K562 (cell line): Measurements from ENCODE around the gene P3H4. TPM values are rescaled to one million over a fixed set of nuclear protein-coding genes. Genes with fewer than 3 reads are reported as not detected.

Experiments used
- ATAC-seq: fragments of 200-7000 bp; cut with Tn5 transposase; 3 replicates; pipeline ENCODE4 v1.9.1; 2020; ENCODE audit warnings: moderate library complexity
- BruUV-seq: library from RNA; stranded (reverse); fragments of 400-500 nt; replicated peaks from 2 replicates; lab custom pipeline; 2021; lab: Mats Ljungman, UMichigan
- CTCF ChIA-PET: fragments of 300-600 bp; formaldehyde crosslinking; extraction: SDS; loops from one replicate; lab custom pipeline; 2021; ENCODE audit warnings: low intra/inter-chr PET ratio; lab: Yijun Ruan, JAX
- POLR2A ChIA-PET: fragments of 300-600, 350-650 bp; sonication (Branson Sonifier 250); formaldehyde crosslinking; extraction: SDS; loops from one replicate; lab custom pipeline; 2021; ENCODE audit warnings: antibody characterized with exemption, inconsistent platforms; lab: Yijun Ruan, JAX
- DNase-seq, 4 experiments: peaks; one replicate each; pipeline versions ENCODE4 v3.0.0 to v3.0.0-alpha.2; 2011 to 2018; ENCODE audit warnings: low spot score in 3 of 4, mixed read lengths in 3 of 4; ENCODE audit errors: extremely low read depth in 1 of 4
- FAIRE-seq: peaks from 2 replicates; lab custom pipeline; 2011; peaks lifted over from hg19 to GRCh38; lab: Jason Lieb, UNC
- H2AFZ ChIP-seq: 2 replicates; pipeline ENCODE4 v1.6.0; 2011; ENCODE audit warnings: low read depth, low read length, control low read depth, inconsistent platforms
- H3K27ac ChIP-seq: fragments of 200-600 bp; 3 replicates; pipeline ENCODE4 v1.8.0; 2011; ENCODE audit warnings: low read depth, mild to moderate bottlenecking, control low read depth, inconsistent platforms, low read length, moderate library complexity, mixed read lengths; ENCODE audit errors: extremely low read depth
- H3K27me3 ChIP-seq, 2 experiments: fragments of 300-600 bp in 1 of 2; 2 replicates in 1 of 2; 3 replicates in 1 of 2; pipeline versions ENCODE4 v1.6.0 to v1.8.0; 2011; ENCODE audit warnings: inconsistent platforms in 2 of 2, low read length in 2 of 2, mild to moderate bottlenecking in 1 of 2, mixed read lengths in 1 of 2, moderate library complexity in 1 of 2; ENCODE audit not compliant: control insufficient read depth in 2 of 2, insufficient read depth in 2 of 2
- H3K36me3 ChIP-seq: fragments of 300-600 bp; 3 replicates; pipeline ENCODE4 v1.8.0; 2011; ENCODE audit warnings: mild to moderate bottlenecking, low read length, inconsistent platforms; ENCODE audit not compliant: control insufficient read depth, insufficient read depth
- H3K4me1 ChIP-seq, 2 experiments: fragments of 200-600 bp in 1 of 2; replicated peaks in 1 of 2; 2 replicates in 1 of 2; 3 replicates in 1 of 2; pipeline versions ENCODE4 v1.5.1 to v1.8.0; 2011; ENCODE audit warnings: inconsistent platforms in 2 of 2, low read length in 2 of 2, mild to moderate bottlenecking in 1 of 2, mixed read lengths in 1 of 2, moderate library complexity in 1 of 2; ENCODE audit not compliant: control insufficient read depth in 2 of 2, insufficient read depth in 2 of 2
- H3K4me2 ChIP-seq: 2 replicates; pipeline ENCODE4 v1.6.1; 2011; ENCODE audit warnings: low read length, control low read depth, inconsistent platforms, mixed read lengths; ENCODE audit not compliant: insufficient read depth
- H3K4me3 ChIP-seq: fragments of 200-600 bp; sonication (generic), shearing (Covaris generic); 2 replicates; pipeline ENCODE4 v1.5.1; 2016; ENCODE audit warnings: control low read depth, inconsistent platforms
- H3K79me2 ChIP-seq: fragments of 200-600 bp; 3 replicates; pipeline ENCODE4 v1.8.0; 2011; ENCODE audit warnings: low read length, inconsistent platforms; ENCODE audit not compliant: control insufficient read depth, insufficient read depth
- H3K9ac ChIP-seq, 2 experiments: 2 replicates each; pipeline versions ENCODE4 v1.6.0 to v1.6.1; 2011; ENCODE audit warnings: low read depth in 2 of 2, low read length in 2 of 2, control low read depth in 1 of 2, inconsistent platforms in 1 of 2, mild to moderate bottlenecking in 1 of 2, mixed read lengths in 1 of 2; ENCODE audit not compliant: insufficient read depth in 1 of 2
- H3K9me1 ChIP-seq: one replicate; pipeline ENCODE4 v1.6.0; 2011; ENCODE audit warnings: inconsistent platforms, mild to moderate bottlenecking, low read length, moderate library complexity; ENCODE audit not compliant: control insufficient read depth, insufficient read depth
- H3K9me3 ChIP-seq: replicated peaks from 2 replicates; pipeline ENCODE4 v1.5.1; 2011; ENCODE audit warnings: low read depth, low read length, inconsistent platforms; ENCODE audit not compliant: control insufficient read depth, insufficient read depth
- H4K20me1 ChIP-seq: replicated peaks from 2 replicates; pipeline ENCODE4 v1.6.1; 2011; ENCODE audit warnings: low read length, inconsistent platforms, mixed read lengths; ENCODE audit not compliant: control insufficient read depth, insufficient read depth
- BCOR ChIP-seq: fragments of 450-650 bp; IDR thresholded peaks from 2 replicates; pipeline ENCODE4 v1.6.1; 2016
- DNMT1 ChIP-seq: fragments of 450-650 bp; IDR thresholded peaks from 2 replicates; pipeline ENCODE4 v1.6.1; 2016; ENCODE audit warnings: antibody characterized with exemption, mild to moderate bottlenecking
- FOXP1 ChIP-seq: sonication (generic); formaldehyde crosslinking; IDR thresholded peaks from 2 replicates; pipeline ENCODE4 v1.8.0; 2022; ENCODE audit warnings: mild to moderate bottlenecking, missing genetic modification reagents
- GTF2B ChIP-seq: IDR thresholded peaks from 2 replicates; pipeline ENCODE4 v1.6.1; 2011; ENCODE audit not compliant: insufficient read length; ENCODE audit errors: extremely low read depth
- HBP1 ChIP-seq: fragments of 450-650 bp; formaldehyde crosslinking; IDR thresholded peaks from 2 replicates; pipeline ENCODE4 v1.4.0; 2022; ENCODE audit warnings: missing genetic modification characterization
- PYGO2 ChIP-seq: fragments of 450-650 bp; IDR thresholded peaks from 2 replicates; pipeline ENCODE4 v1.6.1; 2016; ENCODE audit warnings: mild to moderate bottlenecking, missing genetic modification characterization, moderate library complexity, missing compliant biosample characterization
- SLC30A9 ChIP-seq: fragments of 250-450 bp; sonication (Bioruptor Pico); IDR thresholded peaks from 2 replicates; pipeline ENCODE4 v1.8.0; 2022; ENCODE audit warnings: mild to moderate bottlenecking, moderate library complexity
- ZBTB26 ChIP-seq: fragments of 450-650 bp; formaldehyde crosslinking; IDR thresholded peaks from 2 replicates; pipeline ENCODE4 v1.4.0; 2022; ENCODE audit warnings: missing genetic modification characterization
- ZNF124 ChIP-seq: sonication (generic); formaldehyde crosslinking; IDR thresholded peaks from 2 replicates; pipeline ENCODE4 v1.8.1; 2022; ENCODE audit warnings: missing genetic modification reagents
- ZNF398 ChIP-seq: fragments of 250-450 bp; sonication (Bioruptor Pico); IDR thresholded peaks from 2 replicates; pipeline ENCODE4 v1.8.0; 2021; ENCODE audit warnings: moderate library complexity, mild to moderate bottlenecking, inconsistent platforms
- ZNF408 ChIP-seq: fragments of 250-450 bp; sonication (Bioruptor Pico); IDR thresholded peaks from 2 replicates; pipeline ENCODE4 v1.4.0; 2020; ENCODE audit warnings: low read depth, mild to moderate bottlenecking, moderate library complexity
- WGBS: fragments of 100-300 bp; shearing (Covaris generic); methylation state at CpG from one replicate; pipeline ENCODE4 v1.1.6; 2016; ENCODE audit warnings: low coverage, mixed read lengths; ENCODE audit not compliant: insufficient coverage; ENCODE audit errors: missing lambda C conversion rate; 5-methylcytosine and 5-hydroxymethylcytosine counted together
- in situ Hi-C: fragments of 300-500 bp; cut with MboI; formaldehyde crosslinking; loops from 4 replicates; pipeline ENCODE4 v1.15.0; 2018; ENCODE audit warnings: inconsistent platforms, mixed read lengths
- intact Hi-C: fragments of 100-400 bp; cut with micrococcal nuclease; formaldehyde crosslinking; loops from 2 replicates; pipeline ENCODE4 v1.14.2; 2022
- polyA plus RNA-seq, 8 experiments: library from polyadenylated mRNA; depleted of rRNA in 4 of 8; stranded (reverse) in 5 of 8; unstranded in 3 of 8; fragments of >200 nt; fragmentation: Nextera tagmentation in 2 of 8; fragmentation: Illumina TruSeq in 1 of 8; extraction: Ambion mirVana in 2 of 8; extraction: Trizol in 1 of 8; gene quantifications; 2 replicates each; pipeline versions ENCODE4 v1.2.1 to v1.2.3, GENCODE V29; 2011 to 2014; ENCODE audit warnings: inconsistent platforms in 1 of 8, missing spikeins in 1 of 8
- total RNA-seq, 7 experiments: library from RNA; depleted of rRNA in 6 of 7; stranded (reverse); fragments of >200 nt in 6 of 7; fragmentation: Illumina TruSeq in 2 of 7; extraction: Trizol in 2 of 7; gene quantifications; 2 replicates each; pipeline versions ENCODE4 v1.2.1 to v1.2.3, GENCODE V29; 2011 to 2021; ENCODE audit warnings: low replicate concordance in 1 of 7

Gene P3H4
- total and polyA plus RNA-seq, 9 of the 15 experiments (the other 6 are each of a cell fraction or from before 2014, with no cell fraction given), result 0.10 to 3.7 (median 1.0) TPM

DNA sequence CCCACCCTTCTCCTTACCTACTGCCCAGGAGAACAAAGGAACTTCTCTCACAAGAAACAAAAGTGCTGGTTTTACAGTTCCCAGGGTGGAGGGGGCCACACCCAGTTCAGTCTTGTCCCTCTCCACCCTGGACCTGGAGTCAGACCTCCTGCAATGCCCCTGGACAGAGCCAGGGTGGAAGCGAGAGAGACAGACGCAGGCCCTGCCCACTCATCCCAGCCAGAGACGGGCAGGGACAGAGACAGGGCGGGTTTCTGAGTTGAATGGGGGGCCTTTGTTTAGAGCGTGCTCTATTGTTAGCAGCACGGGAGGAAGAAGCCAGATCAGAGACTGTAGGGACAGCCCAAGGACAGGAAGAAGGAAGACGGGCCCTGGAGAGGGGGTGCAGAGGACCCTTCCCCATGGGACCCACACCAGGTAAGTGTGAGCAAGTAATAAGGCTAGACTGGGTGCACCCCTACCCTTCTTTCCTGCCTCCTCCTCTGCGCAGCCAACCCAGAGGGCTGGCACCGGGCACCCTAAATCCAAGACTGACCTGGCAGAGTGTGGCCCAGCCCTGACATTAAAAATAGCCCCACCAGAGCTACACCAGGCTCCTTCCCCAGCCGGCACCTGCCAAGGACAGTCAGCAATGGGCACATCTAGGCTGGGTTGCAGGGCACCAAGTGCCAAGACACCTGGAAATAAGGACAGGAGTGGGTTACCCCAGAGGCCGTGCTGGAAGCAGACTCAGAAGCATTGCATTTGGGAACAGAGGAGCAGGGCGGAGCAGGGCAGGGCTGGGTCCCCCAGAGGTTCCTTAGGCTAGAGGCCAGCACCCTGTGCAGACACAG, 36.1 kb downstream of the P3H4 start:
- in situ Hi-C loops, result no loop called here
- H3K9me3 ChIP-seq, result no peaks in the 10 kb centered on the region
- FAIRE-seq (no peak), DNase-seq (peak in 1 of 4 experiments; percentile 16)
- H3K9me1 ChIP-seq, result peaks cover 3% of the 10 kb centered on the region
- H3K9ac ChIP-seq, result peak overlapping the region; percentile 10 to 14; a peak in 3 of 4 replicates
- POLR2A ChIA-PET, result interaction anchor here (0.8 to 1.2 kb wide), 2 partner anchors 10 to 22 kb away, joined by 4 read pairs; no protein-coding TSS in a partner anchor
- no peak overlapping the region for H3K4me3 ChIP-seq
- H4K20me1 ChIP-seq, result peaks cover 10% of the 10 kb centered on the region
- H2AFZ ChIP-seq, result no peak overlapping the region
- peaks cover 57% of the 10 kb centered on the region for H3K79me2 ChIP-seq
- no peak overlapping the region for H3K4me2 ChIP-seq
- TF ChIP-seq FOXP1 (CRISPR knock-in tag) (no peak), BCOR (no peak), ZNF408 (CRISPR knock-in tag) (no peak), PYGO2 (tag) (no peak), HBP1 (no peak), GTF2B (no peak), SLC30A9 (CRISPR knock-in tag) (no peak), ZNF398 (no peak), ZNF124 (no peak), DNMT1 (no peak), ZBTB26 (CRISPR knock-in tag) (no peak)
- TF ChIP-seq, all 486 proteins: peak for 0
- H3K4me1 ChIP-seq, result peaks cover 0 to 31% of the 10 kb centered on the region in 2 experiments; a peak in 2 of 5 replicates
- H3K27ac ChIP-seq, result no peak overlapping the region
- 89% methylated on average over 9 of the region's 12 CpGs for WGBS
- ATAC-seq, result no peak
- H3K36me3 ChIP-seq, result peaks cover 56% of the 10 kb centered on the region
- CTCF ChIA-PET, result no interaction called here
- no peaks in the 10 kb centered on the region for H3K27me3 ChIP-seq
- BruUV-seq, result no TSS peak
- intact Hi-C loops, result no loop called here
